C4-2B (cell line): ENCODE measurements around the gene IGLL5.

Source experiments
- ZFX ChIP-seq: fragments of 450-650 bp; IDR thresholded peaks from 2 replicates; pipeline ENCODE4 v1.6.1; 2017
- TF ChIP-seq, protein P1 (sequence below): fragments of 450-650 bp; conservative IDR thresholded peaks from 2 replicates; pipeline ENCODE4 v1.5.1; 2017; ENCODE audit warnings: mild to moderate bottlenecking

DNA sequence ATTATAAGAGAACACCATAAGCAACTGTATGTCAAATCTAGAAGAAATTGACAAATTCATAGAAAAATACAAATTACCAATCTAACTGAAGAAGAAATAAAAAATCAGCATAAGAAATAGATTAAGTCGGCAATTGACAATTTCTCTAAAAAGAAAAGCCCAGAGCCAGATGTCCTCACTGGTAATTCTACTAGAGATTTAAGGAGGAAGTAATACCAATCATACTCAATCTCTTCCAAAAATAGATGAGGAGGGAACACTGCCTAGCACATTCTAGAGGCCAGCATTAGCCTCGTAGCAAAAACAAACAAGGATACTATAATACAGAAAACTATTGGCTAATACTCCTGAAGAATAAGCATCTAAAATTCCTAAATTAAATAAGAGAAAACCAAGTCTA, 40.4 kb upstream of the IGLL5 start:
- TF ChIP-seq, protein P1, sequence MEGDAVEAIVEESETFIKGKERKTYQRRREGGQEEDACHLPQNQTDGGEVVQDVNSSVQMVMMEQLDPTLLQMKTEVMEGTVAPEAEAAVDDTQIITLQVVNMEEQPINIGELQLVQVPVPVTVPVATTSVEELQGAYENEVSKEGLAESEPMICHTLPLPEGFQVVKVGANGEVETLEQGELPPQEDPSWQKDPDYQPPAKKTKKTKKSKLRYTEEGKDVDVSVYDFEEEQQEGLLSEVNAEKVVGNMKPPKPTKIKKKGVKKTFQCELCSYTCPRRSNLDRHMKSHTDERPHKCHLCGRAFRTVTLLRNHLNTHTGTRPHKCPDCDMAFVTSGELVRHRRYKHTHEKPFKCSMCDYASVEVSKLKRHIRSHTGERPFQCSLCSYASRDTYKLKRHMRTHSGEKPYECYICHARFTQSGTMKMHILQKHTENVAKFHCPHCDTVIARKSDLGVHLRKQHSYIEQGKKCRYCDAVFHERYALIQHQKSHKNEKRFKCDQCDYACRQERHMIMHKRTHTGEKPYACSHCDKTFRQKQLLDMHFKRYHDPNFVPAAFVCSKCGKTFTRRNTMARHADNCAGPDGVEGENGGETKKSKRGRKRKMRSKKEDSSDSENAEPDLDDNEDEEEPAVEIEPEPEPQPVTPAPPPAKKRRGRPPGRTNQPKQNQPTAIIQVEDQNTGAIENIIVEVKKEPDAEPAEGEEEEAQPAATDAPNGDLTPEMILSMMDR: no peak
- TF ChIP-seq ZFX: no peak
